Measurements from ENCODE around the gene SPINK6. TPM values are rescaled to one million over a fixed set of nuclear protein-coding genes. Genes with fewer than 3 reads are reported as not detected.

The SPINK6 gene
- total and polyA plus RNA-seq, 10 donors, result not detected

- 79 to 98% (median 81%) methylated on average over 1 of the region's 1 CpG for WGBS, 5 donors
- Histone ChIP-seq H3K36me3 (no peaks in the 10 kb centered on the region), H3K27me3 (replicated peaks in 1 of 7) (no peaks in the 10 kb centered on the region), H3K4me1 (no peaks in the 10 kb centered on the region), H3K4me3 (no peak overlapping the region), H3K27ac (no peak overlapping the region), H3K9me3 (no peaks in the 10 kb centered on the region)
- no peak for DNase-seq
- no peak for TF ChIP-seq CTCF (IDR thresholded peaks at IDR 0.05 in 8 of 11, conservative IDR thresholded peaks at IDR 0.05 in 3 of 11)
- no peak for TF ChIP-seq POLR2AphosphoS5 (IDR thresholded peaks at IDR 0.05)
- no peak for TF ChIP-seq POLR2A (IDR thresholded peaks at IDR 0.05)
- intact Hi-C loops (cut with DNase I; ENCODE audit: low total_unique reads), result no loop called here
Measured at GRCh38 chr5:148206620-148207019, 3.8 kb downstream of the SPINK6 start.

GRCh38 chr5:148208226-148208625 is 5.4 kb downstream of the SPINK6 start:
- TF ChIP-seq POLR2AphosphoS5 (IDR thresholded peaks at IDR 0.05) (no peak), CTCF (IDR thresholded peaks at IDR 0.05 in 8 of 11, conservative IDR thresholded peaks at IDR 0.05 in 3 of 11) (no peak), POLR2A (IDR thresholded peaks at IDR 0.05) (no peak)
- intact Hi-C loops (cut with DNase I; ENCODE audit: low total_unique reads), result no loop called here
- no peak for DNase-seq
- H3K4me1 ChIP-seq, result no peaks in the 10 kb centered on the region
- no peak overlapping the region for H3K4me3 ChIP-seq
- no peak overlapping the region for H3K27ac ChIP-seq
- H3K36me3 ChIP-seq, result no peaks in the 10 kb centered on the region
- H3K9me3 ChIP-seq, result no peaks in the 10 kb centered on the region
- H3K27me3 ChIP-seq (replicated peaks in 1 of 7), result no peaks in the 10 kb centered on the region

- no peaks in the 10 kb centered on the region for H3K4me1 ChIP-seq
- H3K4me3 ChIP-seq, result no peak overlapping the region
- DNase-seq, result no peak
- no peaks in the 10 kb centered on the region for H3K9me3 ChIP-seq
- TF ChIP-seq POLR2AphosphoS5 (IDR thresholded peaks at IDR 0.05) (no peak), POLR2A (IDR thresholded peaks at IDR 0.05) (no peak), CTCF (IDR thresholded peaks at IDR 0.05 in 8 of 11, conservative IDR thresholded peaks at IDR 0.05 in 3 of 11) (no peak)
- H3K27me3 ChIP-seq (replicated peaks in 1 of 7), result no peaks in the 10 kb centered on the region
- 51 to 62% (median 54%) methylated on average over 3 of the region's 3 CpGs for WGBS, 5 donors
- no peak overlapping the region for H3K27ac ChIP-seq
- intact Hi-C loops (cut with DNase I; ENCODE audit: low total_unique reads), result no loop called here
- H3K36me3 ChIP-seq, result no peaks in the 10 kb centered on the region
Measured at GRCh38 chr5:148209151-148209770, 6.4 kb downstream of the SPINK6 start.

GRCh38 chr5:148214665-148215185 is 11.9 kb downstream of the SPINK6 start:
- Histone ChIP-seq H3K27me3 (replicated peaks in 1 of 7) (no peaks in the 10 kb centered on the region), H3K27ac (no peak overlapping the region), H3K9me3 (peaks cover 0 to 5% (median 0%) of the 10 kb centered on the region in 8 donors), H3K36me3 (no peaks in the 10 kb centered on the region), H3K4me3 (no peak overlapping the region), H3K4me1 (no peaks in the 10 kb centered on the region)
- DNase-seq, result no peak
- no peak for TF ChIP-seq CTCF (IDR thresholded peaks at IDR 0.05 in 8 of 11, conservative IDR thresholded peaks at IDR 0.05 in 3 of 11)
- no peak for TF ChIP-seq POLR2A (IDR thresholded peaks at IDR 0.05)
- no peak for TF ChIP-seq POLR2AphosphoS5 (IDR thresholded peaks at IDR 0.05)
- WGBS, 5 donors, result 83 to 93% (median 88%) methylated on average over 1 of the region's 1 CpG
- intact Hi-C loops (cut with DNase I; ENCODE audit: low total_unique reads), result no loop called here
